Keratinocyte (primary cell): Measurements from ENCODE around the gene RNF130. TPM values are rescaled to one million over a fixed set of nuclear protein-coding genes. Genes with fewer than 3 reads are reported as not detected.

Source experiments
- DNase-seq: peaks from one replicate; pipeline ENCODE4 v3.0.0-alpha.2; 2011; ENCODE audit warnings: low read depth, missing footprints, low spot score
- FAIRE-seq: peaks from 2 replicates; lab custom pipeline; 2011; peaks lifted over from hg19 to GRCh38; lab: Jason Lieb, UNC
- H2AFZ ChIP-seq: 2 replicates; pipeline ENCODE4 v1.6.0; 2012; ENCODE audit warnings: low read length, control low read depth, inconsistent platforms; ENCODE audit not compliant: control insufficient read depth
- H3K27ac ChIP-seq: 2 replicates; pipeline ENCODE4 v1.5.1; 2011; ENCODE audit warnings: low read length; ENCODE audit not compliant: control insufficient read depth, insufficient read depth
- H3K27me3 ChIP-seq: 3 replicates; pipeline ENCODE4 v1.6.0; 2011; ENCODE audit warnings: low read length; ENCODE audit not compliant: control insufficient read depth, insufficient read depth; ENCODE audit errors: extremely low read depth
- H3K36me3 ChIP-seq, 2 experiments: 2 replicates in 1 of 2; 3 replicates in 1 of 2; pipeline ENCODE4 v1.5.1; 2011; ENCODE audit warnings: low read length in 2 of 2, mild to moderate bottlenecking in 1 of 2; ENCODE audit not compliant: control insufficient read depth in 2 of 2, insufficient read depth in 2 of 2; ENCODE audit errors: extremely low read depth in 1 of 2
- H3K4me1 ChIP-seq: 3 replicates; pipeline ENCODE4 v1.5.1; 2011; ENCODE audit warnings: low read length; ENCODE audit not compliant: control insufficient read depth, insufficient read depth; ENCODE audit errors: extremely low read depth
- H3K4me2 ChIP-seq: 3 replicates; pipeline ENCODE4 v1.6.0; 2011; ENCODE audit warnings: low read depth, low read length; ENCODE audit not compliant: control insufficient read depth, insufficient read depth; ENCODE audit errors: extremely low read depth
- H3K4me3 ChIP-seq, 3 experiments: fragments of 200-600 bp in 1 of 3; sonication (generic) in 1 of 3; 2 replicates in 2 of 3; 3 replicates in 1 of 3; pipeline ENCODE4 v1.5.1; 2011 to 2016; ENCODE audit warnings: low read length in 3 of 3, mild to moderate bottlenecking in 3 of 3, control low read depth in 2 of 3, inconsistent platforms in 1 of 3, low read depth in 1 of 3, mixed read lengths in 1 of 3, mixed run types in 1 of 3, moderate library complexity in 1 of 3; ENCODE audit not compliant: control insufficient read depth in 2 of 3, insufficient read depth in 2 of 3; ENCODE audit errors: extremely low read depth in 1 of 3
- H3K79me2 ChIP-seq: 2 replicates; pipeline ENCODE4 v1.6.0; 2012; ENCODE audit warnings: low read length; ENCODE audit not compliant: control insufficient read depth, insufficient read depth
- H3K9ac ChIP-seq: 3 replicates; pipeline ENCODE4 v1.6.0; 2011; ENCODE audit warnings: low read length; ENCODE audit not compliant: control insufficient read depth, insufficient read depth; ENCODE audit errors: extremely low read depth
- H3K9me1 ChIP-seq: 3 replicates; pipeline ENCODE4 v1.6.0; 2011; ENCODE audit warnings: low read length; ENCODE audit not compliant: control insufficient read depth, insufficient read depth; ENCODE audit errors: extremely low read depth
- H3K9me3 ChIP-seq: 2 replicates; pipeline ENCODE4 v1.5.1; 2012; ENCODE audit warnings: low read depth, low read length; ENCODE audit not compliant: control insufficient read depth
- H4K20me1 ChIP-seq: 3 replicates; pipeline ENCODE4 v1.6.0; 2011; ENCODE audit warnings: low read length; ENCODE audit not compliant: control insufficient read depth, insufficient read depth; ENCODE audit errors: extremely low read depth
- CTCF ChIP-seq, 3 experiments: IDR thresholded peaks in 1 of 3; conservative IDR thresholded peaks in 1 of 3; optimal IDR thresholded peaks in 1 of 3; 2 replicates in 2 of 3; 3 replicates in 1 of 3; pipeline versions ENCODE3 to v1.5.1; 2011; ENCODE audit warnings: low read length in 3 of 3, mild to moderate bottlenecking in 3 of 3, moderate library complexity in 2 of 3, control low read depth in 1 of 3, inconsistent platforms in 1 of 3; ENCODE audit not compliant: insufficient read depth in 2 of 3; ENCODE audit errors: extremely low read depth in 1 of 3
- EZH2 ChIP-seq: IDR thresholded peaks from one replicate; pipeline ENCODE4 v1.6.1; 2012; ENCODE audit warnings: inconsistent platforms, mild to moderate bottlenecking, low read length, moderate library complexity
- dilution Hi-C: fragments of 300-500 bp; cut with MboI; formaldehyde crosslinking; loops from one replicate; pipeline ENCODE4 v1.7.0; 2020; ENCODE audit warnings: low sequenced_read_pairs; ENCODE audit not compliant: extremely low pct_ligation_motif_present
- polyA plus RNA-seq, 5 experiments: library from polyadenylated mRNA; depleted of rRNA in 3 of 5; stranded (reverse) in 3 of 5; stranded (forward) in 1 of 5; unstranded in 1 of 5; fragments of >200 nt; gene quantifications; 1 replicate in 1 of 5; 2 replicates in 3 of 5; 3 replicates in 1 of 5; pipeline versions ENCODE4 v1.2.1 to v1.2.3, GENCODE V29; 2011 to 2012; ENCODE audit warnings: missing spikeins in 2 of 5, low read depth in 1 of 5, low replicate concordance in 1 of 5

The RNF130 gene
- polyA plus RNA-seq, 1 donor (not counting 4 experiments of a cell fraction or from before 2014, with no cell fraction given), result 20.0 TPM

- Histone ChIP-seq H3K9me1 (no peaks in the 10 kb centered on the region), H3K27ac (no peak overlapping the region), H4K20me1 (no peaks in the 10 kb centered on the region), H2AFZ (no peak overlapping the region), H3K36me3 (no peaks in the 10 kb centered on the region), H3K4me2 (no peak overlapping the region), H3K4me3 (no peak overlapping the region), H3K27me3 (no peaks in the 10 kb centered on the region), H3K4me1 (no peaks in the 10 kb centered on the region), H3K9ac (no peak overlapping the region), H3K79me2 (no peaks in the 10 kb centered on the region), H3K9me3 (no peaks in the 10 kb centered on the region)
- TF ChIP-seq EZH2 (no peak), CTCF (optimal IDR thresholded peaks at IDR 0.05 in 1 of 3, IDR thresholded peaks at IDR 0.05 in 1 of 3, conservative IDR thresholded peaks at IDR 0.05 in 1 of 3; ENCODE audit: extremely low read depth in 1 of 3, insufficient read depth in 2 of 3, low read length in 3 of 3) (no peak)
- dilution Hi-C loops, result no loop called here
- DNase-seq (no peak), FAIRE-seq (no peak)
Observed at GRCh38 chr5:179955630-179956029, 115.9 kb downstream of the RNF130 start.

GRCh38 chr5:179955062-179955461, 116.5 kb downstream of the RNF130 start:
- H3K36me3 ChIP-seq, result no peaks in the 10 kb centered on the region
- dilution Hi-C loops, result no loop called here
- no peaks in the 10 kb centered on the region for H3K27me3 ChIP-seq
- no peaks in the 10 kb centered on the region for H3K79me2 ChIP-seq
- H2AFZ ChIP-seq, result no peak overlapping the region
- TF ChIP-seq EZH2, result no peak
- no peak for TF ChIP-seq CTCF (optimal IDR thresholded peaks at IDR 0.05 in 1 of 3, IDR thresholded peaks at IDR 0.05 in 1 of 3, conservative IDR thresholded peaks at IDR 0.05 in 1 of 3; ENCODE audit: extremely low read depth in 1 of 3, insufficient read depth in 2 of 3, low read length in 3 of 3)
- H3K27ac ChIP-seq, result no peak overlapping the region
- FAIRE-seq, result no peak
- H3K4me2 ChIP-seq, result no peak overlapping the region
- DNase-seq, result no peak
- H3K9me3 ChIP-seq, result no peaks in the 10 kb centered on the region
- no peaks in the 10 kb centered on the region for H3K9me1 ChIP-seq
- H3K4me3 ChIP-seq, result no peak overlapping the region
- no peak overlapping the region for H3K9ac ChIP-seq
- H3K4me1 ChIP-seq, result no peaks in the 10 kb centered on the region
- H4K20me1 ChIP-seq, result no peaks in the 10 kb centered on the region
